Fibroblast of lung (primary cell): ENCODE results near the gene SLC25A40.

Source experiments
- EZH2 ChIP-seq: IDR thresholded peaks from 2 replicates; pipeline ENCODE4 v1.5.1; 2012; ENCODE audit warnings: low read length, control low read depth, mild to moderate bottlenecking; ENCODE audit errors: missing control alignments
- TF ChIP-seq, protein P1 (sequence below), 2 donors: IDR thresholded peaks in 1 of 2; conservative IDR thresholded peaks in 1 of 2; 1 replicate in 1 of 2; 2 replicates in 1 of 2; pipeline ENCODE4 v1.5.1; 2011 to 2012; ENCODE audit warnings: low read length in 2 of 2, control low read depth in 1 of 2, inconsistent platforms in 1 of 2, low read depth in 1 of 2, mild to moderate bottlenecking in 1 of 2

DNA sequence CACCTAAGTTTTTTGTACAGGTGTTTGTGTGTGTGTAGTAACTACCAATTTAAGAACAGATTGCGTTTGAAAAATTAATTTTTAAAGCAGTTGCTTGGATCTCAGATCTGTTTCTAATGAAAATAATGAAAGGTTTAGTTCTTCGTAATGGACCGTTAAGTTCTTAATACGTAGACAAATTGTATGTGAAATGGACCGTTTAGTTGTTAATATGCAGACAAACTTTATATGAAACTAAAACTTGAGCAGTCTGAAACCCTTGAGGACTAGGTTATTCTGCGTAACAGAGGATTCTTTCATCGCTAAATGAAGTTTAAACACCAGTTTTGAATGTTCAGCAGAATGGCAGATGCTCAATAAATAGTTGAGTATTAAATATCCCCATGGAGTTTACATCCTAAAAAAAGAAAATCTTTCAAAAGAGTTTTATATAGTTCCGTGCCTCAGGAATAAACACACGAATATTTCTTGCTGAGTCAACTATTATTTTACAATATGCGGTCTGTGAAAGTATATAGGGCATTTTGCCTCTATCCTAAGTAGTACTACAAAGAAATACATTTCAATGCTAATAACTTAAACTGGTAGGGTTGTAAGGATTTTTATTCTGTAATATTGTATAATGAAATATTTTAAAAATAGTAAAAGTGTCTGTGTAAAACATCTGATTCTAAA lies 1.3 kb upstream of the SLC25A40 start:
- TF ChIP-seq, protein P1, sequence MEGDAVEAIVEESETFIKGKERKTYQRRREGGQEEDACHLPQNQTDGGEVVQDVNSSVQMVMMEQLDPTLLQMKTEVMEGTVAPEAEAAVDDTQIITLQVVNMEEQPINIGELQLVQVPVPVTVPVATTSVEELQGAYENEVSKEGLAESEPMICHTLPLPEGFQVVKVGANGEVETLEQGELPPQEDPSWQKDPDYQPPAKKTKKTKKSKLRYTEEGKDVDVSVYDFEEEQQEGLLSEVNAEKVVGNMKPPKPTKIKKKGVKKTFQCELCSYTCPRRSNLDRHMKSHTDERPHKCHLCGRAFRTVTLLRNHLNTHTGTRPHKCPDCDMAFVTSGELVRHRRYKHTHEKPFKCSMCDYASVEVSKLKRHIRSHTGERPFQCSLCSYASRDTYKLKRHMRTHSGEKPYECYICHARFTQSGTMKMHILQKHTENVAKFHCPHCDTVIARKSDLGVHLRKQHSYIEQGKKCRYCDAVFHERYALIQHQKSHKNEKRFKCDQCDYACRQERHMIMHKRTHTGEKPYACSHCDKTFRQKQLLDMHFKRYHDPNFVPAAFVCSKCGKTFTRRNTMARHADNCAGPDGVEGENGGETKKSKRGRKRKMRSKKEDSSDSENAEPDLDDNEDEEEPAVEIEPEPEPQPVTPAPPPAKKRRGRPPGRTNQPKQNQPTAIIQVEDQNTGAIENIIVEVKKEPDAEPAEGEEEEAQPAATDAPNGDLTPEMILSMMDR (conservative IDR thresholded peaks at IDR 0.05 in 1 of 2, IDR thresholded peaks at IDR 0.05 in 1 of 2; ENCODE audit: low read depth in 1 of 2, low read length in 2 of 2), result no peak
- TF ChIP-seq EZH2, result no peak
